Measurements from ENCODE around the gene PSMG3. TPM values are rescaled to one million over a fixed set of nuclear protein-coding genes. Genes with fewer than 3 reads are reported as not detected.

PSMG3 gene
- total and polyA plus RNA-seq, 2 of the 8 experiments (the other 6 are each of a cell fraction or from before 2014, with no cell fraction given): 30.2 to 62.0 TPM

- TF ChIP-seq TAF7 (optimal IDR thresholded peaks at IDR 0.05; ENCODE audit: borderline replicate concordance, low read depth, low read length): no peak
- TF ChIP-seq EZH2 (IDR thresholded peaks at IDR 0.05; ENCODE audit: low read depth, low read length, severe bottlenecking): no peak
- no peak for TF ChIP-seq SAP30 (IDR thresholded peaks at IDR 0.05; ENCODE audit: insufficient read depth, insufficient replicate concordance, low read length)
Observed at GRCh38 chr7:1531263-1531978, 38.4 kb downstream of the PSMG3 start (continued).
